GM21367 (cell line): Measurements from ENCODE around the gene TIA1.
"Not testable (repeated sequence)": the region's sequence is repeated elsewhere in the genome, so short reads cannot be mapped to it uniquely, and the experiment has no call there.

Experiments used
- ATAC-seq: cut with Tn5 transposase; IDR thresholded peaks from one replicate; pipeline ENCODE4 v1.9.1; 2021; ENCODE audit not compliant: unreplicated experiment

The TIA1 gene, protein sequence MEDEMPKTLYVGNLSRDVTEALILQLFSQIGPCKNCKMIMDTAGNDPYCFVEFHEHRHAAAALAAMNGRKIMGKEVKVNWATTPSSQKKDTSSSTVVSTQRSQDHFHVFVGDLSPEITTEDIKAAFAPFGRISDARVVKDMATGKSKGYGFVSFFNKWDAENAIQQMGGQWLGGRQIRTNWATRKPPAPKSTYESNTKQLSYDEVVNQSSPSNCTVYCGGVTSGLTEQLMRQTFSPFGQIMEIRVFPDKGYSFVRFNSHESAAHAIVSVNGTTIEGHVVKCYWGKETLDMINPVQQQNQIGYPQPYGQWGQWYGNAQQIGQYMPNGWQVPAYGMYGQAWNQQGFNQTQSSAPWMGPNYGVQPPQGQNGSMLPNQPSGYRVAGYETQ

DNA sequence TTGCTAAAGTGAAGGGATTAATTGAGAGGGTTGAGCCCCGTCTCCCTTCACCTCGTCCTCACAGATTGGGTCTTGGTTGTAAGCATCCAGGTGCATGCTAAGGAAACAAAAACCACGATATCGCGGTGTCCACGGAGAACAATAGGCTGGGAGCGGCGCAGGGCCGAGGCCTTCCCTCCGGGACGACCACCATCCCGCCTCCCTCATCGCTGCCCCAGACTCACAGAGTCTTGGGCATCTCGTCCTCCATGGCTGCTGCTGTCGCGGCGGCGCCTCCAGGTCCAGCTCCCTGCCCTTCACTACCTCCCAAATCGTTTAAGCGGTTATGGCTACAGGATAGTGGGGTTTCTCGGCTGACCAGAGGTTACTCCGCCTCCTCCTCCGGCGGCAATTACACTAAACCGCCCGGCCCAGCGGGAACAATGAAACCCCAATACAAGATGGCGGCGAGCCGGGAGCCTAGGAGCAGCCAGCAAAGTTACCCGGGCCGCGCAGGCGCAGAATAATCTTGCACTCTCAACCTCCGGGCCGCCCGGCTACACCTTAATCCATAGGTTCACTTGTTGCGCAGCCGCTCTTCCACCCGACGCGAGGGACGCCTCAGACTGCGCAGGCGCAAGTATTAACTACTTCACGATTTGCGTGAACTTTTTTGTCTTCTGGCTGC lies at the start of gene TIA1:
TSS of gene TIA1 (minus strand) at position 448 of the 667 bp plus-strand sequence. CDS start at position 250, 198 bp downstream.
- ATAC-seq = peak; percentile 93

DNA sequence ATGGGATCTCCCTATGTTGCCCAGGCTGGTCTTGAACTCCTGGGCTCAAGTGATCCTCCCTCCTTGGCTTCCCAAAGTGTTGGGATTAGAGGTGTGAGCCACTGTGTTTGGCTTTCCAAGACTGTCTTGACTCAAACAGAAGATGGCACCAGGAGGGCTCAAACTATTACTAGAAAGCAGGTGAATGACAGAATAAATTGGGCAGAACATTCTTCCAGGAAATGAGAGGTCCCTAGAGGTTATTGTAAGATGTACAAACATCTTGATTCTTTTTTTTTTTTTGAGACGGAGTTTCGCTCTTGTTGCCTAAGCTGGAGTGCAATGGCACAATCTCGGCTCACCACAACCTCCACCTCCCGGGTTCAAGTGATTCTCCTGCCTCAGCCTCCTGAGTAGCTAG lies 49.4 kb upstream of the TIA1 start:
- ATAC-seq = not testable (repeated sequence)

DNA sequence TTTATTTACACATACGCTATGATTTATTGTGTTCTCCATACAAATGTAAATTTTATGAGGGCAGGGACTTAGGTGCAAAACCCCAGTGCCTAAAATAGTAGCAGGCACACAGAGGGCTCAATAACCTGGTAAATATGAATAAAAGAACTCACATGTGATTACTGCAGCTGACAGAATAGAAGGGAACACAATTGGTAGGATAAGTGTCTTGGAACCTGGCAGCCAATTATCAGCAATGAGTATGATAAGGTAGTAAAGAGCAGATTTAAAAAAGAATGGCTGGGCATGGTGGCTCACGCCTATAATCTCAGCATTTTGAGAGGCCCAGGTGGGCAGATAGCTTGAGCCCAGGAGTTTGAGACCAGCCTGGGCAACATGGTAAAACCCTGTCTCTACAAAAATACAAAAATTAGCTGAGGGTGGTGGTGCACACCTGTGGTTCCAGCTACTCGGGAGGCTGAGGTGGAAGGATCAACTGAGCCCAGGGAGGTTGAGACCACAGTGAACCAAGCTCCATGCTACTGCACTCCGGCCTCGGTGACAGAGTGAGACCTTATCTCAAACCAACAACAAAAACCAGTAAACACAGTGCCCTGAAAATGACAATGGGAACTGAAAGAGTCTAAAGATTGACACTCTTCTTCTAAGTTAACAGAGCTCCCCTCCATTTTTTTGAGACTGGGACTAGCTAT lies 35.2 kb upstream of the TIA1 start:
- ATAC-seq = no peak

DNA sequence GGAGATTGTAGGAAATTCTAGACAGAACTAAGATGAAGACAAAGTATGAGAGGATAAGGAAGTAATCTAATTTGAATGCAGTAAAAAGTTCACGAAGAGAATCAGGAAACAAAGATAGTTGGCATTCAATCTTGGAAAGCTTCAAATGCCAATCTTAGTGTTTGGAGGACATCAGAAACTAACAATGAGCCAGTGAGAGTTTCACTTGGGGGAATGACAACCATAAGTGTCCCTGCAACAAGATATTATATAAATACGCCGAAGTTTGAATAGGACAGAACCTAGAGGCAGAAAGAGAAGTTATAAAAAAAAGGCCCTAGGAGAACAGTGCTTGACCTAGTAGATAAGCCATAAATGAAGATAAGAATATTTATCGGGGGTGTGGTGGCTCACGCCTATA lies 34.0 kb upstream of the TIA1 start:
- ATAC-seq = no peak

DNA sequence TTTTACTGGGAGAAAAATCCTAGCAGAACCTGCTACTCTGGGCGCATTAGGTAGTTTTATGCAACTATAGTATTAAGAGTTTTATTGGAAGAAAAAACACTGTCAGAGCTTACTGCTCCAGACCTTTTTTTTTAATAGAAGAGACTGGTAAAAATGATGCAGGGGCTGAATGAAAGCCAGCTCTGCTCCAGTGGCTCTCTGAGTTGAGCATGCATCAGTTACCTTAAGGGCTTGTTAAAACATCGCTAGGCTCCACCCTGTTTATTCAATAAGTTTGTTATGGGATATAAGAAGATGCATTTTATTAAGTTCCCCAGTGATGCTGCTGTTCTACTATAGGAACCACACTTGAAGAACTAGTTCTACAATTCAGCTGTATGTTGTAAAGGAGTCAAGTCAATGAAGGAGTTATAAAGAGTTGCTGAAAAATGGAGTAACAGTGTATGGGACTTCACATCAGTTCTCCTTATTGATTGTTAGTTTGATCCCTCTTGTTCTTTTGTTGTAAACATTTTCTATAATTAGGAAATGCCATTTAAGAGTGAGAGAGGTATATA lies 31.9 kb upstream of the TIA1 start:
- ATAC-seq = no peak

DNA sequence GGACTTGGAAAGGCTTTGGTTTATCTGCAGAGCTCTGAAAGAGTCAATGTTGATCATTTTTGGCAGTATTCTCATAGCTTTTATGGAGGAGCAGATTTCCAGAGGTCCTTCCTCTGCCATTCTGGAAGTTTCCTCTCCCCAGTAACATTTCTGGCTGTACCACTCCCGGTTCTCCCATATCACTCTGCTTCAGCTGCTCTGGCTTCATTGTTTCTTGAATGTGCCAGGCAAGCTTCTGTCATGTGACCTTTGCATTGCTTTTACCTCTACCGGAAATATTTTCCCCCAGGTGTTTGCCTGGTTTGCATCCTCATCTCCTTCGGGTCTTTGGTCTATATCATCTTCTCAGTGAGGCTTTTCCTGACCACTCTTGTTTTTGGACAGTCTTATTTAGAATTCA lies 21.9 kb upstream of the TIA1 start:
- ATAC-seq = no peak

DNA sequence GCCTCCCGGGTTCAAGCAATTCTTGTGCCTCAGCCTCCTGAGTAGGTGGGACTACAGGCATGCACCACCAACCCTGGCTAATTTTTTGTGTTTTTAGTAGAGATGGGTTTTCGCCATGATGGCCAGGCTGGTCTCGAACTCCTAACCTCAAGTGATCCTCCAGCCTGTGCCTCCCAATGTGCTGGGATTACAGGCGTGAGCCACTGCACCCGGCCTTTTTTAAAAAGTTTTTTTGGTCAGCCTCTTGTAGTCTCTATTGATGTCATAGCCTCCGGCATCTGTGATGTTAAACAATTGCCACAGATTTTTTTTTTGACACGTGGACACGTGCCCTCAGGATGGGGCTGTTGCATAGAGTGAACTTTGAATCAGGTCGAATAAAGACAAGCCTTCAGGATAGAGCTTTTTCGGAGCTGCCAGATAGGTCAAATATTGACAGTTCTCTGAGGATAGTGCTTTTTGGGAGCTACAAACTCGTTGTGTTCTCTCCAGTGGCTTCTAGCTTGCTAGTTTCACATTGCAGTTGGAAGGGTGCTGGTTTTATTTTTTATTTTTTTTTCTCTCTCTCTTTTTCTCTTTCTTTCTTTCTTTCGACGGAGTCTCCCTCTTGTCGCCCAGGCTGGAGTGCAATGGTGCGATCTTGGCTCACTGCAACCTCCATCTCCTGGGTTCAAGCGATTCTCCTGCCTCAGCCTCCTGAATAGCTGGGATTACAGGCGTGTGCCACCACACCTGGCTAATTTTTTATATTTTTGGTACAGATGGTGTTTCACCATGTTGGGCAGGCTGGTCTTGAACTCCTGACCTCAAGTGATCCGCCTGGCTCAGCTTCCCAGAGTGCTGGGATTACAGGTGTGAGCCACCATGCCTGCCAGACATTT lies 21.2 kb upstream of the TIA1 start:
- ATAC-seq = not testable (repeated sequence)

DNA sequence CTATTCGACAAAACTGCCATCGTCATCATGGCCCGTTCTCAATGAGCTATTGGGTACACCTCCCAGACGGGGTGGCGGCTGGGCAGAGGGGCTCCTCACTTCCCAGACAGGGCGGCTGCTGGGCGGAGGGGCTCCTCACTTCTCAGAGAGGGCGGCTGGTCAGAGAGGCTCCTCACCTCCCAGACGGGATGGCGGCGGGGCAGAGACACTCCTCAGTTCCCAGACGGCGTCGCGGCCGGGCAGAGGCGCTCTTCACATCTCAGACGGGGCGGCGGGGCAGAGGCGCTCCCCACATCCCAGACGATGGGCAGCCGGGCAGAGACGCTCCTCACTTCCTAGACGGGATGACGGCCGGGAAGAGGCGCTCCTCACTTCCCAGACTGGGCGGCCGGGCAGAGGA lies 18.5 kb upstream of the TIA1 start:
- not testable (repeated sequence) for ATAC-seq

DNA sequence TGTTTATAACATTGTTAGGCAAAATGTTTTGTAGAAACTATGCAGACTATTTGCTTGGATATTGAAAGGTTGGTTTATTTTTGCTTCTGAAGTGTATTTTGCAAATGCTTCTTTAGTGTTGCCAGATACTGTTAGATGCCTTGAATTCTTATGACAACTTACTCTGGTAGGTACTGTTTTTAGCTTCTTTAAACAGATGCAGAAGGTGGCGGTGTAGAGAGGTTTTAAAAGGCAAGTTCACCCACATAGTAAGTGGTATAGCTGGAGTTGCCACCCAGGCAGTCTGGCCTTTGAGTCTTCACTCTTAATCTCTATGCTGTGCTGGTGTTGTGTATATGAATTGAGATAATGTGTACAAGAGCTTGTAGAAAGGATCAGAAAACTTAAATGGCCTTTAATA lies 13.1 kb upstream of the TIA1 start:
- no peak for ATAC-seq

DNA sequence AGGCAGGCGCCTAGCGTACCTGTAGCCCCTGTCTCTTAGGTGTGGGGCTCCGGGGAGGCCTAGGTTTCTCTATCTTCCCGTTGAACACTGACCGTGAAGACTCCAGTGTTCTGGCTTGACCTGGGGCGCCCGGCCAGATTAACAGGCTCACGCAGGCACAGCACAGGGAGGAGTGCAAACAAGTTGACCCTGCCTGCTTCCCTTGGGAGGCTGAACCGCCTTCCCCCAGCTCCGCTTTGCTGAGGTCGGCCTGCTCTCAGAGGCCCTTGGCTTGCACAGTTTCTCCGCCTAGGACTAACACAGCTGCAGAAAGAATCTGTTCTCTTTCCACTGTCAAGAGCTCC lies 10.1 kb upstream of the TIA1 start:
- ATAC-seq = peak; percentile 4

DNA sequence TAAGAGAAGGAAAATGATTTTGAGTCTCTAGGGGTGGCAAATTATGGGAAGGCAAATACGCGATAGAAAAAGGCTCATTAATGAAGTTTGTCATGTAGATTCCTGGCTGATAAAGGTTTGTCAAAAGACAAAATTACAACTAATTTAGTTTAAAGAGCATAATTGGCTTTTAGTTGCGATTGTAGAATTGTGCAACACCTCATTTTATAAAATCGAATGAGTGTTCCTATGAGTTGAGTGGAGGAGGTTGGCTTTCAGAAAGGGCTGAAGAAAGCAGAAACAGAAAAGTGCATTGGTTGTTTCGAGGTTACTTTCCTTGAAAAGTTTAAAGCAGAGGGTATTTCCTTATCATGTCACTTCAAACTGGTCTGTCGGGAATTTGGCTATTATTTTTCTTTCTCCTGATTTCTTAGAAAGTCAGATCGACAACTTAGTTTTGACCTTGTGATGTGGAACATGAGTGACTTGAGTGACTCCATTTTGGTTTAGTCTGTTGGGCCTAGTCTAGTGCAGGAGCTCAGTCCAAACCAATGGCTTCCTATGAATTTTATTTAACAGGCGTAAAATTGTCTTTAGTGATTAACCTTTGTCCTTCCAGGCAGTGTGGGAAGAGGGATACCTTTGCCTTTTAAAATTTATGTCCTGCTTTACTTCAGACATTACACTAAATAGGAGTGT lies 7.3 kb upstream of the TIA1 start:
- no peak for ATAC-seq

DNA sequence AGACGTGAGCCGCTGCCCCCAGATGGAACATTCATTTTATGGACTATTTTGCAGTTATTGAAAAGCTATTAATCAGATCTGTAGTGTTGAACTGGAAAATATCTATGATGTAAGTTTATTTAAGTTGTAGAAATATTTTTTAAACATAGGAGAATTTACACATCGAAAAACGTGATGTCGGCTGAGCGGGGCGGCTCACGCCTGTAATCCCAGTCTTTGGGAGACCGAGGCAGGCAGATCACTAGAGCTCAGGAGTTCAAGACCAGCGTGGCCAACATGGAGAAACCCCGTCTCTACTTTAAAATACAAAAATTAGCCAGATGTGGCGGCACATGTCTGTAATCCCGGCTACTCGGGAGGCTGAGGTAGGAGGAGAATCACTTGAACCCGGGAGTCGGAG lies 2.0 kb upstream of the TIA1 start:
- no peak for ATAC-seq

DNA sequence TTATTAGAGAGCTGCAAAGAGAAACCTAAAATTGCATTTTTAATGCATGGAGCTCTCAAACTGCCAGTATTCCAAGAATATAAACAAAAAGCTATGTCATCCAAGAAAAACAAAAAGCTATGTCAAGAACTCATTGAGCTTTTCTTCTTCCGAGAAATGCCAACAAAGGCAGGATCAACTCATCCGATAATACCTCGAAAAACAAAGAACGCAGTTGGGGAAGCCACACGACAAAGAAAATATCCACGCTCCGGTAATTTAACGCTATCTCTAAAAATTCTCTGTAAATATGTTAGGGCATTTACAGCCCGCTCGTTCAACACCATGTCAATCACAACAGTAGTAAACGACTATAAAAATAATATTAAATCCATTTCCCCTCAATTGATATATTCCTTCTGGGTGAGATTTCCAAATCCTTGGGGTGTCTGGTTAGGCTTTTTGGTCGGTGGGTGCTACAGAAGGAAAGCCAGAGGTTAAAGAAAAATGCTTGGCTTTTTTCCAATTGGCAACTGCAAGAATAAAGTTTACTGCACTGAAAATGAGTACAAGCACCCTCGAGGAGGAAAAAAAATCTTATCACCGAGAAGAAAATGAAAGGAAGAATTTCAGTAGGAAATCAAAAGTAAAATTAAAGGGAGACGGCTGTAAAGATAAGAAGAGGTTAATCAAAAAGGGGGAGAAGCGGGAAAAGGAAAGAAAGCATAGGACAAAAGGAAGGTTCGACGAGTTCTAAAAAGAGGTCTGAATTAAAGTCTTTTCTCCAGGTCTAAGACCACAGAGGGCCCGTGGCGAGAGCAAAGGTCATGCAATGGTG lies 856 bp downstream of the TIA1 start:
- no peak for ATAC-seq

DNA sequence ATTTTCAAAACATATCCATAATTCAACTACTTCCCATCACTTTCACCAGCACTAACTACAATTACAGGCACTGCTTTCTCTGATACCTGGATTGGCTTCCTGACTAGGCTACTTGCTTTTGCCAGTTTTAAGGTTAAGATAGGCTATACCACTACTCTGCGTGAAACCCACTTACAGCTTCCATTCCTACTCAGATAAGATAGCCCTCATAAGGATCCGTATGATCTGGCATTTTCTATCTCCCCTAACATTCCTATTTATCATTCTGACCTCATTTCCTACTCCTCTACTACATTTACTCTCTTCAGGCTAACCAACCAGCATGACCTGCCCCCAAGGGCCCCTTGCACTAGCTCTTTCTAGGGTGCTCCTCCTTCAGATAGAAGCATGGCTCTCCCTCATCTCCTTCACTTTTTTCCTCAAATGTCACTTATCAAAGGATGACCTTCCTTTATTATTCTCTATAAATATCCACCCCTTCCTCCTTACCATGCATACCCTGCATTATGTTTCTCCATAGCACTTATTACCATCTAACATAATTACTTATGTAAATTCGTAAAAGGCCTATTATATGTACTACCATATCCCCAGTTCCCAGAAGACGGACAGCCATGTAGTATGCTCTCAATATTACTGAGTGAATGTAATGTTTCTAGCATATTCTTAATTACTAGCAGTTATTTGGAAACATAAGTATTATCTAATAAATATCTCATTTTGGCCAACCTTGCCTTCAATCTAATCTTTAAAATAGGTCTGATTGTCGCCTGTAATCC lies 4.4 kb downstream of the TIA1 start:
- no peak for ATAC-seq

DNA sequence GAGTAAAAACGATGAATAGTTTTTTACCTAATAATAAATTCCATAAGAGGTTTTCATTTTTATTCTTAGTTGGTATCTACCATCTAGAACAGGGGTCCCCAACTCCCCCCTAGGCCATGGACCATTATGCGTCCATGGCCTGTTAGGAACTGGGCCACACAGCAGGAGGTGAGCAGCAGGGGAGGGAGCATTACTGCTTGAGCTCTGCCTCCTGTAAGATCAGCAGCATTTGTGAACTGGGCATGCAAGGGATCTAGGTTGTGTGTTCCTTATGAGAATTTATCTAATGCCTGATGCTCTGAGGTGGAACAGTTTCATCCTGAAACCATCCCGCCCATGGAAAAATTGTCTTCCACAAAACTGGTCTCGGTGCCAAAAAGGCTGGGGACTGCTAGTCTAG lies 5.9 kb downstream of the TIA1 start:
- ATAC-seq = no peak

DNA sequence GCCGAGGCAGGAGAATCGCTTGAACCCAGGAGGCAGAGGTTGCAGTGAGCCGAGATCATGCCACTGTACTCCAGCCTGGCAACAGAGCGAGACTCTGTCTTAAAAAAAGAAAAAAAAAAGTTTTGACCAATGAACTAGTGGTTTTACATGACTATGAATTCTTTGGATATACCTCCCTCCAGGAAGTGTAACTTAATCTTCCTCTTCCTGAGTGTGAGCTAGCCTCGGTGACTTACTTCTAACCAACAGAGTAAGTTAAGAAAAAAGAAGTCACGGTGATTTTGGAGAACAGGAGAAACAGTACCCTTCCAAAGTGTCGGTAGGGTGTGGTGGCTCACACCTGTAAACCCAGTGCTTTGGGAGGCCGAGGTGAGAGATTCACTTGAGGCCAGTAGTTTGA lies 7.1 kb downstream of the TIA1 start:
- ATAC-seq = no peak

DNA sequence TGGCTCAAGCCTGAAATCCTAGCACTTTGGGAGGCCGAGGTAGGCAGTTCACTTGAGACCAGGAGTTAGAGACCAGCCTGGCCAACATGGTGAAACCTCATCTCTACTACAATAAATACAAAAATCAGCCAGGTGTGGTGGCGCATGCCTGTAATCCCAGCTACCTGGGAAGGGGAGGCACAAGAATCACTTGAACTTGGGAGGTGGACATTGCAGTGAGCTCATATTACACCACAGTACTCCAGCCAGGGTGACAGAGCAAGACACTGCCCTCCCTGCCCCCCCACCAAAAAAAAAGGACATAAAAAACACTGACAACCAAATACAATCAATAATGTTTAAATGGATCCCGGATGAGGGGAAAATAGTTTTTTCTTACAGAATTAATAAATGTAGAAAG lies 7.8 kb downstream of the TIA1 start:
- no peak for ATAC-seq

DNA sequence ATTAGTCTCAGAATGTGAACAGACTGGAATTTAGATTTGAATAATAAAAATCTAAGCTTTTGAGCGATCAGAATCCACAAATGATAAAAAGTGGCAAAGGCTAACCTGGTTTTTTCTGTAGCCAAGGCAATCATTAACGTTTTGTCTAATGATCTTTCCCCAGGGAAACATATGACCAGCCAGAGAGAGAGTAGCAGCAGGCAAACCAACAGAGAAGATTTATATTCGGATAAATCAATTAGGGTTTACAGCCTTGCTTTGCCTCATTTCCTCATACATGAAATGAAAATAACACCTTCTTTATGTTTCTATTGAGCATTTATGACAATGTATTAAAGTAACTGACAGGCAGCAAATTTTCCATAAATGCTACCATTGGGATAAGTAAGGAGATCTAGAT lies 14.5 kb downstream of the TIA1 start:
- no peak for ATAC-seq

DNA sequence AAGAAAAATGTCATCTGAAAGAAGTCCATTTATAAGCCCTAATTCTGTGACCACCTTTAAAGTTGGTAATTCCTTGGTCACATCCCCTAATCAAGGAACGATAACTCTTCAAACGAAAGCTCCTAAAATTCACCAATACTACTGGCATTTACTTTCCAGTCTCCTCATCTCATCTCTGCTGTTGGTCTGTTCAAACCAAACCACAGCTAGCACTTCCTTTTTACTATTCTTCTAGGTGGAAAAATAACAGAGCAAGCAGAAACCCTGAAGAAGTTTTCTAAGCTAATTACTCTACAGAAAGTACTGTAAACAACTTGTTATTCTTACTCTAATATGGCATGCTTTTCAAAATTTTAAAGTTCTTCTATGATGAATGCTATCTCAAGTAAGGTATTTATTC lies 21.6 kb downstream of the TIA1 start:
- no peak for ATAC-seq
